Eye (tissue), 1 donor: ENCODE data around the gene GMPPB.
"Not testable (repeated sequence)": the region's sequence is repeated elsewhere in the genome, so short reads cannot be mapped to it uniquely, and the experiment has no call there.

Experiments used
- DNase-seq: peaks from one replicate; pipeline ENCODE4 v3.0.0-alpha.2; 2015

Gene GMPPB

DNA sequence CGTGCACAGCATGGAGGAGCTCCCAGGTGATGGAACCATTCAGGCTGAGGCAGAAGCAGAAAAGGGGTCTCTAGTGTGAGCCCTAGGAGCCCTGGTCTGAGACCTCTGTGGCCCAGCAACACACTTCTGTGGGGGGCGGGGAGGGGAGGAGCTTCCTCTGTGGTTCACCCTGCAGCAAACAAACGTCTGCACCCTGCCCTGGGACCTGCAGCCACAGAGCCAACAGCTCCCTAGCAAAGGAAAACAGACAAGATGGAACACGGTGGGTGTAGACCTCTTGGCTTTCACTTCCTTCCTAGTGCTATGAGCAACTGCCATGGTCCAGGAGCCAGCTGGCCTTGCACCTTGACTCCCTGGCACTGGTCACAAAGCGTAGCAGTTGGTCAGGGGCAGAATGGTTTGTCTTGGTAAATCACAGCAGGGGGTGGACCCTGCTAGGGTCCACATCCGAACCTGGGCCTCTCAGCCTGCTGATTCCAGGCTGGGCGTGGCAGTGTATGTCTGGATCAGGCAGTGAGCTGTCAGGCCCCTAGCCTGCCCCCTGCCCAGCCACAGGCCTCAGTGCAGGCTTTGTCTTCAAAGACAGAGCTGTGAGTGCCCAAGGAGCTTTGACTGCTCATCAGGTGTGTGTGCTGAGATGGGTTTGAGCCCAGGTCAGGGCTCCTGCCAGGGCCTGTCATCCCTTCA is 11.0 kb downstream of the GMPPB start:
- DNase-seq: no peak

DNA sequence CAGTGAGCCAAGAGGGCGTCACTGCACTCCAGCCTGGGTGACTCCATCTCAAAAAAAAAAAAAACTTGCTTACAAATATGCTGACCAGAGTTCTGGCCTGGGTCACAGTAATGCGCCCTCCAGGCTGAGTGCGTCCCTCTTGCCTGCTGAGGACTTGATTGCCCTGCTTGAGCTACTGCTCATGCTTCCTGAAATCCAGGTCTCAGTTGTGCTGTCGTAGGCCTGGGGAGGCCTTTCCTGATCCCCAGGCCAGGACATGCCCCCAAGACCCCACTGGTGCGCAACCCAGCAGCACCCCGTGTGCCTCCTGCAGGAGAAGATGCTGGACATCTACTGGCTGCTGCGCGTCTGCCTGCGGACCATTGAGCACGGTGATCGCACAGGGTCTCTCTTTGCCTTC is 11.6 kb downstream of the GMPPB start:
- DNase-seq: no peak

DNA sequence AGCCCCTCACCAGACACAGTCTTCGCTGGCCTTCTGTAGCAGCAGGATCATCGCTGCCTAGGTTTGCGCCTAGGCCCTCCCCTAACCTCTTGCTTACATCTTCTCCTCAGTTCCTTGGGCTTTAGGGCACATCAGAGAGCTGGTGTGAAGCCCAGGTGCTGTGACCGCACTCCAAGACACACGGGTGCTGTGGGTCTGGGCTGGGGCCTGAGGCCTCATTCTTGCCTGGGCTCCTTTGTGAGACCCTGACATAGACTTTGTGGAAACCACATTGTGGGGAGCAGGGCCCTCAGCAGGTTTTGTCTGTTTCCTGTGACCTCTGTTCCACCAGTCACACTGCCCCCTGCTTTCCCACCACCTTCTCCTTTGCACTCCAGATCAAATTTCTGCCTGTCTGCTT is 12.3 kb downstream of the GMPPB start:
- DNase-seq: no peak

- DNase-seq: no peak
These were observed 13.9 kb downstream of the GMPPB start for GRCh38 chr3:49709852-49710251.

- no peak for DNase-seq
These were observed 16.7 kb downstream of the GMPPB start for GRCh38 chr3:49707113-49707480.

DNA sequence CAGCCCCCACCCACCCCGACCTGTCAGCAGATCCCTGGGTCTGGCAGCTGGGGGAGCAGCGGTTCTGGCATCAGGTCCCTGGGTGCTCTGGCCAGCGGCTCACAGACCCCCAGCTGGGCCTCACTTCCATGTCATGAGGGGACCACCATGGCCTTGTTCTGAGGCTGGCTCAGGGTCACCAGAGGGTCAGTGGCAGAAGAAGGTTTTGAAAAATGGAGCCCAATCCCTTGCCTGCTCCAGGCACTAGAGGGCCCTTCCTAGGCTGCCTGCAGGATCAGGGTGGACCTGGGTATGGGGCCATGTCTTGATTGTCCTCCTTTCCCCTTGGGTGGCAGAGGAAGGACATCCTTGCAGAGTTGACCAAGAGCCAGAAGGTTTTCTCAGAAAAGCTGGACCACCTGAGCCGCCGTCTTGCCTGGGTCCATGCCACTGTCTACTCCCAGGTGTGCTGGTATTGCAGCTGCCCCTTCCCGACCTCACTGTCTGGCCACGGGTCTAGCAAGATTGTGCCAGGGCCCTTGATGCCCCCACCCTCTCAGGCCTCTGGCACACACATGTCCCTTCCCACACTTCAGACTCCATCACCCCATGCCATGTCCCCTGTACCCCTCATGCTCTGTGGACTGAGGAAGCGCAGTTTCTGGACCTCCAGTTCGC is 17.2 kb downstream of the GMPPB start:
- no peak for DNase-seq

- DNase-seq: no peak
These were observed 18.3 kb downstream of the GMPPB start for GRCh38 chr3:49705390-49705960.

- DNase-seq: no peak
These were observed 19.1 kb downstream of the GMPPB start for GRCh38 chr3:49704629-49705028.

GRCh38 chr3:49703956-49704355 is 19.8 kb downstream of the GMPPB start:
- no peak for DNase-seq

DNA sequence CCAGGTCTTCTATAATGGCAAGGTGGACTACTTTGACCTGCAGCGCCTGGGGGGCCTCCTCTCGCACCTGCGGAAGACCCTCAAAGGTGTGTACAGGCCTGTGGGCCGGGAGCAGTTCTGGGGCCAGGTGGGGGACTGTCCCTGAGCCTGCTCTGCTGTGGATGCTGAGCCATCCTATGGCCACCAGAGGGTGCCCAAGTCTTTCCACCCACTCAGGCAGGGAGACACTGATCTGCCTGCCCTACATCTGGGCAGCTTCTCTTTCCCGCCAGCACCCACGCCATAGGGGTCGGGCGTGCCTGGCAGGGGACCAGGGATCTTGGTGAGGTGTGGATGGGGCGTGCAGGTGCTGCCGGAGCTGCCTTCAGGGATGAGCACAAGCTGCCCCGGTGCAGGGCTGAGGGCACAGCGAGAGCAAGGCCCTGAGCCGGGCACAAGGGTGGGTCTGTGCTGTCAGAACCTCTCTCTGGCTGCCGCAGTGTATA is 20.3 kb downstream of the GMPPB start:
- DNase-seq: peak; percentile 78

- DNase-seq: no peak
These were observed 21.1 kb downstream of the GMPPB start for GRCh38 chr3:49702672-49703071.

GRCh38 chr3:49701388-49702077 is 22.2 kb downstream of the GMPPB start:
- no peak for DNase-seq

- DNase-seq: no peak
These were observed 23.2 kb downstream of the GMPPB start for GRCh38 chr3:49700453-49701128.

- no peak for DNase-seq
These were observed 23.7 kb downstream of the GMPPB start for GRCh38 chr3:49700014-49700413.

GRCh38 chr3:49699281-49699979 is 24.3 kb downstream of the GMPPB start:
- no peak for DNase-seq

GRCh38 chr3:49695350-49696015 is 28.3 kb downstream of the GMPPB start:
- DNase-seq: not testable (repeated sequence)

DNA sequence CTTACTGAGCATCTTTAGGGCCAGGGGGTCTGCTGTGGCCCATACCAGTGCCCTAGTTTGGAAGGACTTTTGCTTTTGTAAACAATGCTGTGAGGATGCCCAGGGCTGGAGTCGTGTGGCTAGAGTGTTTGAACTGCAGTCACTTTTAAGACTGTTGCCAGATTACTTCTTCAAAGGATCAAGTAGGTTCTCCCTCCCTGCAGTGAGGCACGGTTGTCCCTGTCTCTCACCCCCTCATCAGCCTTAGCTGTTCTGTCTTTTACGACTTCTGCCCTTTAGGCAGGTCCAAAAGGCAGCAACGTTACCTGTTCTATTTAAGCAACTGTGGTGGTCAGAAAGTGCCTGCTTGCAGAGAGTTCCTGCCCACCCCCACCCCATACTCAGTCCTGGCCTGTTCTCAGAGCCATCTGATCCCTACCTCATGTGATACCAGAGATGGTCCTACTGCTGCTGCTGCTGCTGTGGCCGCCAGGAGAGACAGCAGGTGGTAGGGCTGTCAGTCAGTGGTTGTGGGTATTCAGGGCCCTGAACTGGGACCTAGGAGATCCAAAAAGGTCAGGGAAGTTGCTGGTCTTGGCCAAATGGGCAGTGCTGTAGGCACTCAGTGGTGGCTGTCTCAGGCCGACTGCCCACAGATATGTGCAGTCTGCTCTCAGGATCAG is 29.2 kb downstream of the GMPPB start:
- DNase-seq: not testable (repeated sequence)

- not testable (repeated sequence) for DNase-seq
These were observed 32.3 kb downstream of the GMPPB start for GRCh38 chr3:49691481-49691880.

DNA sequence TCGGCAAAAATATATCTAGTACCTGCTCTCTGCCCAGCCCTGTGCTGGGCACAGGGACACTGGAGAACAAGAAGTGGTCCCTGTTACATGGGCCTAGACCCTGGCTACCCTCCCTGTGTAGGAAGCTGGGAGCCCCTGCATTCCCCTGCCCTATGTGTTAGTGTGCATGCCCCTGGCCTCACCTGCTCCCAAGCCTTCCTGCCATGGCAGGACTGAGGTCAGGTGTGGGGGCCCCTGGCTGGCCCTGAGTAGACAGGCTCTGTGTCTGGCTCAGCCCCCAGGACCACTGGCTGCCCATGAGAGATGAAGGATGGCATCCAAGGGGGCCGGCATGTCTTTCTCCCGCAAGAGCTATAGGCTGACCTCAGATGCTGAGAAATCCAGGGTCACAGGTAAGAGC is 32.9 kb downstream of the GMPPB start:
- not testable (repeated sequence) for DNase-seq

- not testable (repeated sequence) for DNase-seq
These were observed 33.7 kb downstream of the GMPPB start for GRCh38 chr3:49689908-49690624.
